ENCODE results near the gene RPS19BP1.

DNA sequence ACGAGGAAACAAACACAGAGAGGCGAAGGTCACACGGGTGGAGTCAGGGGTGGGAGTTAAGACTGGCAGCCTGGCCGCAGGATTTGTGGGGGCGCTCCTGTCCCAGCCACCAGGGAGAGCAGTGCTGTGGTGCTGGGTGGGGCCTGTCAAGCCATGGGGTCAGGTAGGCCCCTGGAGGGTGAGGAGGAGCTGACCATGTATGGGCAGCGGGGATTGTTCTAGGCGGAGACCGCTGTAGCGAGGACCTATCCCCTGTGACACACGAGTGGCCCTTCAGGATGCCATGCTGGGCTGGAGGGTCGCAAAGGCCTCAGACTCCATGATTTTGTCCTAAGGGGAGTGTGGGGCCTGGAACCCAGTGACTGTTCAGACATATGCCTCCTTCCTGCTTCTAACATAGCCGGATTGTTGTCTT is 1.6 kb upstream of the RPS19BP1 start:
- TF ChIP-seq, protein P1, sequence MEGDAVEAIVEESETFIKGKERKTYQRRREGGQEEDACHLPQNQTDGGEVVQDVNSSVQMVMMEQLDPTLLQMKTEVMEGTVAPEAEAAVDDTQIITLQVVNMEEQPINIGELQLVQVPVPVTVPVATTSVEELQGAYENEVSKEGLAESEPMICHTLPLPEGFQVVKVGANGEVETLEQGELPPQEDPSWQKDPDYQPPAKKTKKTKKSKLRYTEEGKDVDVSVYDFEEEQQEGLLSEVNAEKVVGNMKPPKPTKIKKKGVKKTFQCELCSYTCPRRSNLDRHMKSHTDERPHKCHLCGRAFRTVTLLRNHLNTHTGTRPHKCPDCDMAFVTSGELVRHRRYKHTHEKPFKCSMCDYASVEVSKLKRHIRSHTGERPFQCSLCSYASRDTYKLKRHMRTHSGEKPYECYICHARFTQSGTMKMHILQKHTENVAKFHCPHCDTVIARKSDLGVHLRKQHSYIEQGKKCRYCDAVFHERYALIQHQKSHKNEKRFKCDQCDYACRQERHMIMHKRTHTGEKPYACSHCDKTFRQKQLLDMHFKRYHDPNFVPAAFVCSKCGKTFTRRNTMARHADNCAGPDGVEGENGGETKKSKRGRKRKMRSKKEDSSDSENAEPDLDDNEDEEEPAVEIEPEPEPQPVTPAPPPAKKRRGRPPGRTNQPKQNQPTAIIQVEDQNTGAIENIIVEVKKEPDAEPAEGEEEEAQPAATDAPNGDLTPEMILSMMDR (IDR thresholded peaks at IDR 0.05): no peak
- no peak for TF ChIP-seq EZH2 (IDR thresholded peaks at IDR 0.05; ENCODE audit: borderline replicate concordance, insufficient read depth, low read depth, low read length, poor library complexity, severe bottlenecking)

Measured in B cell (primary cell).